GM18505 (cell line): ENCODE results near the gene ZSCAN5A.
"Not testable (repeated sequence)": the region's sequence is repeated elsewhere in the genome, so short reads cannot be mapped to it uniquely, and the experiment has no call there.

Experiments used
- ATAC-seq: cut with Tn5 transposase; IDR thresholded peaks from one replicate; pipeline ENCODE4 v1.9.1; 2021; ENCODE audit not compliant: unreplicated experiment
- POLR2A ChIP-seq: IDR thresholded peaks from 4 replicates; pipeline ENCODE4 v1.6.1; 2011; ENCODE audit warnings: borderline replicate concordance; ENCODE audit not compliant: insufficient read depth, insufficient read length; ENCODE audit errors: extremely low read depth

The ZSCAN5A gene

DNA sequence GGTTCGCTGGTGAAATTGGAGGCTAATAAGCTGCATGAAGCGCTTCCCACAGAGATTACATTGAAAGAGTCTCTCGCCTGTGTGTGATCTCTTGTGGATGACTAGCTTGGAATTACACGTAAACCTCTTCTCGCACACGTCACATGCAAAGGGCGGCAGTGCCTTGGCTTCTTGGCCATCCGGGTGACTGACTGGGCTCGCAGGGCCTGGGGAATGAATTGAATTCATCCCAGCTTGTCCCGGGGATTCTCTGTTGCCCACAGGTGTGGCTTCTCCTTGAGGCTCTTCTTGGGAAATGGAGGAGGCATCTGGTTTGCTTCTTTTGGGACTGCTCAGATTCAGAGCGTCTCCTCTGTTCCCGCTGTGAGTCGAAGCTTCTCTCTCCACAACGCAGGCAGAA, 92.8 kb downstream of the ZSCAN5A start:
- TF ChIP-seq POLR2A, result no peak

DNA sequence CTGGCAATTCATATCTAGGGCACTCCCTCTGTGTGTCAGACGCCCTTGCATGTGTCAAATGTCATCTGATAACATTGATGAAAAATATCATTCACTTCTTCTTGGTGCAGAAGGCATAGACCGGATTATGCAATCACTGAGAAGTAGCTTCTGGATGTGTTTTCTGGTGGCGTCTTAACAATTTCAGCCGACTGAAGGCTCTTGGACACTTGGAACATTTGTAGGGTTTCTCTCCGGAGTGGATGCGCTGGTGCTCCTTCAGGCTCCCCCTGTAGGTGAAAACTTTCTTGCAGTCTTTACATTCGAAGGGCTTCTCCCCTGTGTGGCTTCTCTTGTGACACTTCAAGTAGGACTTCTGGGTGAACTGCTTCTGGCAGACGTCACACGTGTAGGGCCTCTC, 93.2 kb downstream of the ZSCAN5A start:
- ATAC-seq, result not testable (repeated sequence)

More for the DNA sequence above, 92.8 kb downstream of the ZSCAN5A start:
- ATAC-seq, result no peak

DNA sequence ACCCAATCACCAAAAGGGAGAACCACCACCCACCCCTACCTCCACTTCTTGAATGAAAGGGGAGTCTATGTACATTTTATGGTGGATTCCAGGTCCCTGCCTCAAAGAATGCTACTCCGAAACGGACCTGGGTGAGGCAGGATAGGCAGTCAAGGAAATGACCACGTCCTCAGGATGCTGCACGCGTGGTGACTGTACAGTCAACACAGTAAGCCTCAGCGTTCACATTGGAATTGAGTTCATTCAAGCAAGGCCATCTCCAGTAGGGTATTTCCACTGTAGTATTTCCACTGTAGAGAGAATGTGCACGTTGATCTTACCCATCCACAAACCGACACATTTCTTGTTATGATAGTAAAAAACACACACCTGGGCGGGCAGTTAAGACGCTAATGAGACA, 95.7 kb downstream of the ZSCAN5A start:
- no peak for ATAC-seq
- no peak for TF ChIP-seq POLR2A

DNA sequence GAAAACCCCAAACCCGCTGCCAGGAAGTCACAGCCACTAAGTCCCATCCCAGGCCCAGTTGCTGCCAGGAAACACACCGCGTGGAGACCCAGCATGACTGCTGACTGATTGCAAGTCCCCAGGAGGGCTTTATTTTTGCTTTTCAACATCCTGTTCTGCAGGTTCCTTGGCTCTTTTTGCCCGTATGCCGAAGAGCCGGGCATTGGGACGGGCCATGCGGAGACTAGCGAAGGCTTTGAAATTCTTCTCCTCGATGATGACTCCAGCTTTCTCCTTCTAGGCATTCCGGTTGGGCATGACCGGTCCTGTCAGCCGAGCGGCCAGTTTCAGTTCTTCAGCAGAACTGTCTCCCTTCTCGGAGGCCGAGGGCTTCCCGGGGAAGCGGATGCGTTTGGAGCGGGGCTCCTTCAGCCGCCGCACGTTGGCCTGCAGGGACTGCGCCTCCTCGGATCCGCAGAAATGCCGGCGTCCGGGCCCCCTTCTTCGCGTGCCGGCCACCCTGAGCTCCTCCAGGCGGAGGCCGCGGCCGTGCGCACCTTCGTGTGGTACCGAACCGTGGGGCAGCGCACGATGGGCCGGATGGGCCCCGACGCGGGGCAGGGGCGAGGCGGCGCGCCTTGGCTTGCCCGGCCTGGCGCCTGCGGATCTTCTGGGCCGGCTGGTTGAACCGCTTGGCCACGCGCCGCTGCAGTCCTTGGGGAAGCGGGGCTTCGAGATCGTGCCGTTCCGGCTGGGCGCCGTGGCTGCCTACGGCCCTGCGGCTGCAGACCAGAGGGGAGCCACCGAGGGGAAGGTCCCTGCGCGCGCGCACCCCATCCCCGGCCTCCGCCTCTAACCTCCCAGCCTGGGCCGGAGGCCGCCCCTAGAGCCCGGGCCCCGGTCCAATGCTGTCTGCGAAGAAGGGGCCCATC, 97.3 kb downstream of the ZSCAN5A start:
- TF ChIP-seq POLR2A, result no peak
- no peak for ATAC-seq

DNA sequence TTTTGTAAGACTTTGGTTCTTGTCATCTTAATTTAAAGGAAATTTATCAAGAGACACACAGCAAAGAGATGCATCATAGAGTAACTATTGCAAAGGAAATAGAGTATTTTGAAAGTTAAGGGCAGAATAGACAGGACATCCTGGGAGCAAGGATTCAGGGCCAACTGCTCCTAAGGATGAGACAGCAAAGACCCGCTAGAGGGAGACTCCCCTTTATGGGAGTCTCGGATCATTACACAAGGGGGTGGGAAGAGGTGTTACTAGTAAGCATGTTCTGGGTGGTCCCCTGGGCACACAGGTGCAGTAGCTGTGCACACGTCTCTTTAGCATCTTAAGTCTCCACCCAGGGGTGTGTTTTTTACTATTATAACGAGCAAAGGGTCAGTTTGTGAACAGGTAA, 102.9 kb downstream of the ZSCAN5A start:
- no peak for ATAC-seq
- no peak for TF ChIP-seq POLR2A

DNA sequence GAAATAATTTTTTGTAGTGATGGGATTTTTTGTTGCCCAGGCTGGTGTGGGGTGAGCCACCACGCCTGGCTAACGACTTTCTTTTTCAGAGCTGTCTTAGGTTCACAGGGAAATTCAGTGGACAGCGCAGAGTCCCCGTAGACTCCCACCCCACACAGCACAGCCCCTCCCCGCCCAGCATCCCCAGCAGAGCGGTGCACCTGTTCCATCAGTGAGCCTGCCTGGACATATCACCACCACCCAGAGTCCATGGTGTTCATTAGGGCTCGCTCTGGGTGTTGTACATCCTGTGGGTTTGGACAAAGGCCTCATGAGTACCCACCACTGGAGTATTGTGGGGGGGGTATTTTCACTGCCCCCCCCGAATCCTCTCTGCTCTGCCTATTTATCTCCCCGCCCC, 104.6 kb downstream of the ZSCAN5A start:
- ATAC-seq, result not testable (repeated sequence)

GRCh38 chr19:56209091-56209490, 105.5 kb downstream of the ZSCAN5A start:
- no peak for TF ChIP-seq POLR2A
- ATAC-seq, result no peak

GRCh38 chr19:56207581-56207980, 107.1 kb downstream of the ZSCAN5A start:
- ATAC-seq, result not testable (repeated sequence)

- no peak for TF ChIP-seq POLR2A
- no peak for ATAC-seq
These were observed 112.7 kb downstream of the ZSCAN5A start, which contains the start of gene ZSCAN5C for GRCh38 chr19:56201973-56202372. ZSCAN5C (plus strand) TSS chr19:56202273; CDS start chr19:56205914, 3,641 bp downstream.

- ATAC-seq, result no peak
- TF ChIP-seq POLR2A, result no peak
These were observed 115.0 kb downstream of the ZSCAN5A start for GRCh38 chr19:56199687-56200086.

- not testable (repeated sequence) for ATAC-seq
These were observed 117.0 kb downstream of the ZSCAN5A start, which contains the start of gene ZSCAN5B for GRCh38 chr19:56197646-56198045. ZSCAN5B (minus strand) TSS chr19:56197783; CDS start chr19:56193052, 4,731 bp downstream.

GRCh38 chr19:56193981-56194640, 120.5 kb downstream of the ZSCAN5A start:
- TF ChIP-seq POLR2A, result no peak
- no peak for ATAC-seq

DNA sequence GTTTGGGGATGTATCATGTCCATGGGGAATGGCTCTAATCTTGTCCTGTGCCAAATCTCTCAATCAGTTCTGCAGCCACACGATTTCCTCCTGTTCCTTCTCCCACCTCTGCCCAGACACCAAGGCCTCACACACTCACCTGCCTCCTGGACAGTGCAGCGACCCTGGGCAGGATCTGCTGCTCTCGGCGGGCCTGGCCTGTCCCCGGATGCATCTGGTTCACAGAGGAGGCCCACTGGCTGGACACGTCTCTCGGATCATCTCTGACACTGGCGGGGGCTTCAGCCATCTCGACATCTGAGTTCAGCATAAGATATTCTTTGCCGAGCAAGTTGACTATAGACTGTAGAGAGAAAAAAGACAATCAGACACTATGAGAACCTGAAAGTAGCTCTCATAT, 122.9 kb downstream of the ZSCAN5A start:
- no peak for TF ChIP-seq POLR2A
- ATAC-seq, result no peak

DNA sequence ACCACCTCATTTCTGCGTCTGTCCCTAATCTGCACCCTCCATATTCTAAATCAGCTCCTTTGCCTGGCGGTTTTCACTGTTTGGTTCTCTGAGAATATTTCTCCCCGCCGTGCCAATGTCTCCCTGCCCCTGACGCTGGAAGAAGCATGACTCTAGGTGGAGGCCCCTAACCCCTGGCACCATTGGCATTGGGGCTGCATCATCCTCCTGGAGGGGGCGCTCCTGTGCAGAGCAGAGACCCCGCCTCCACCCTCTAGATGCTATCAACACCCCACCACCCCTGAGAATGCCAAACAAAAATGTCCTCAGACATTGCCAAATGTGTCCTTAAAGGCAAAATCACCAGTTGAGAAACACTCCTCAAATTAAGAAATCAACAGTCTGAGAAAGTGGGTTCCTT, 123.5 kb downstream of the ZSCAN5A start:
- ATAC-seq, result no peak
- no peak for TF ChIP-seq POLR2A
